BJ (cell line): ENCODE data around the gene OSM. TPM values are rescaled to one million over a fixed set of nuclear protein-coding genes. Genes with fewer than 3 reads are reported as not detected.
A peak's percentile ranks its signal among the peaks of the same experiment; 100 is the strongest.

ENCODE experiments used
- CTCF ChIA-PET: fragments of 350-600 bp; formaldehyde crosslinking; extraction: SDS; loops from one replicate; lab custom pipeline; 2021; ENCODE audit warnings: antibody characterized with exemption, inconsistent platforms; lab: Yijun Ruan, JAX
- POLR2A ChIA-PET: fragments of 300-600 bp; sonication (Branson Sonifier 250); formaldehyde crosslinking; extraction: SDS; loops from one replicate; lab custom pipeline; 2021; ENCODE audit warnings: antibody characterized with exemption; lab: Charles Lee
- DNase-seq: peaks from one replicate; pipeline ENCODE4 v3.0.0-alpha.2; 2011; ENCODE audit warnings: low read depth
- H3K27me3 ChIP-seq: 2 replicates; pipeline ENCODE4 v1.6.0; 2011; ENCODE audit warnings: low read length; ENCODE audit not compliant: control insufficient read depth, insufficient read depth
- H3K36me3 ChIP-seq: 2 replicates; pipeline ENCODE4 v1.5.1; 2011; ENCODE audit warnings: low read length; ENCODE audit not compliant: control insufficient read depth, insufficient read depth
- H3K4me3 ChIP-seq: 2 replicates; pipeline ENCODE4 v1.5.1; 2011; ENCODE audit warnings: low read depth, mild to moderate bottlenecking, control low read depth, low read length
- CTCF ChIP-seq: IDR thresholded peaks from 2 replicates; pipeline ENCODE4 v1.5.1; 2011; ENCODE audit warnings: low read depth, mild to moderate bottlenecking, control low read depth, inconsistent platforms, low read length, moderate library complexity; ENCODE audit not compliant: insufficient read depth
- polyA plus RNA-seq: library from polyadenylated mRNA; depleted of rRNA; stranded (reverse); fragments of >200 nt; gene quantifications from 2 replicates; pipeline ENCODE4 v1.2.3, GENCODE V29; 2011

OSM gene
- polyA plus RNA-seq, 1 experiment, result not detected

- no peak for TF ChIP-seq CTCF
- CTCF ChIA-PET, result interaction anchor here (0.7 to 10.6 kb wide), 37 partner anchors 9 to 196 kb away, joined by 3 to 204 read pairs (median 6); partner anchors contain the start of genes CCDC157, MTFP1, RNF215 and SEC14L2
- Histone ChIP-seq H3K4me3 (peak overlapping the region; percentile 71), H3K36me3 (peaks cover 22% of the 10 kb centered on the region), H3K27me3 (no peaks in the 10 kb centered on the region)
- no peak for DNase-seq
- POLR2A ChIA-PET, result no interaction called here
Measured at GRCh38 chr22:30288419-30289140, 21.9 kb upstream of the OSM start.

GRCh38 chr22:30287648-30288418 is 21.2 kb upstream of the OSM start:
- H3K4me3 ChIP-seq, result peak overlapping the region; percentile 71
- ChIA-PET POLR2A (no interaction called here), CTCF (interaction anchor here (0.6 to 10.6 kb wide), 41 partner anchors 8 to 1008 kb away, joined by 3 to 204 read pairs (median 6); partner anchors contain the start of genes CCDC157, MTFP1, RNF215 and SEC14L2)
- peak; percentile 57 for DNase-seq
- H3K27me3 ChIP-seq, result no peaks in the 10 kb centered on the region
- H3K36me3 ChIP-seq, result peaks cover 18% of the 10 kb centered on the region
- peak; percentile 80 for TF ChIP-seq CTCF

GRCh38 chr22:30286813-30287647 is 20.4 kb upstream of the OSM start:
- ChIA-PET CTCF (interaction anchor here (0.6 to 10.6 kb wide), 36 partner anchors 7 to 1008 kb away, joined by 3 to 204 read pairs (median 6); partner anchors contain the start of genes CCDC157, MTFP1, RNF215 and SEC14L2), POLR2A (no interaction called here)
- TF ChIP-seq CTCF, result peak; percentile 90
- Histone ChIP-seq H3K4me3 (no peak overlapping the region), H3K36me3 (peaks cover 15% of the 10 kb centered on the region), H3K27me3 (no peaks in the 10 kb centered on the region)
- DNase-seq, result no peak

GRCh38 chr22:30286331-30286730 is 19.7 kb upstream of the OSM start:
- H3K36me3 ChIP-seq, result peaks cover 12% of the 10 kb centered on the region
- no peaks in the 10 kb centered on the region for H3K27me3 ChIP-seq
- DNase-seq, result no peak
- ChIA-PET CTCF (interaction anchor here (0.7 to 10.6 kb wide), 16 partner anchors 9 to 178 kb away, joined by 3 to 204 read pairs (median 6); partner anchors contain the start of genes CCDC157, MTFP1, RNF215 and SEC14L2), POLR2A (no interaction called here)
- no peak overlapping the region for H3K4me3 ChIP-seq
- TF ChIP-seq CTCF, result no peak
